Measurements from ENCODE around the gene CORO1C. TPM values are rescaled to one million over a fixed set of nuclear protein-coding genes. Genes with fewer than 3 reads are reported as not detected.

CORO1C gene
- total RNA-seq, 6 experiments from 2014 or later = 36.6 to 100 (median 57.5) TPM

- H3K4me1 ChIP-seq = peaks cover 0 to 30% (median 12%) of the 10 kb centered on the region in 4 donors
- H3K27me3 ChIP-seq = no peaks in the 10 kb centered on the region
- 33% methylated on average over 9 of the region's 9 CpGs for WGBS (ENCODE audit: insufficient coverage, low coverage, low lambda C conversion rate, missing lambda C conversion rate)
Observed at GRCh38 chr12:108728820-108729611, 2.3 kb downstream of the CORO1C start.

DNA sequence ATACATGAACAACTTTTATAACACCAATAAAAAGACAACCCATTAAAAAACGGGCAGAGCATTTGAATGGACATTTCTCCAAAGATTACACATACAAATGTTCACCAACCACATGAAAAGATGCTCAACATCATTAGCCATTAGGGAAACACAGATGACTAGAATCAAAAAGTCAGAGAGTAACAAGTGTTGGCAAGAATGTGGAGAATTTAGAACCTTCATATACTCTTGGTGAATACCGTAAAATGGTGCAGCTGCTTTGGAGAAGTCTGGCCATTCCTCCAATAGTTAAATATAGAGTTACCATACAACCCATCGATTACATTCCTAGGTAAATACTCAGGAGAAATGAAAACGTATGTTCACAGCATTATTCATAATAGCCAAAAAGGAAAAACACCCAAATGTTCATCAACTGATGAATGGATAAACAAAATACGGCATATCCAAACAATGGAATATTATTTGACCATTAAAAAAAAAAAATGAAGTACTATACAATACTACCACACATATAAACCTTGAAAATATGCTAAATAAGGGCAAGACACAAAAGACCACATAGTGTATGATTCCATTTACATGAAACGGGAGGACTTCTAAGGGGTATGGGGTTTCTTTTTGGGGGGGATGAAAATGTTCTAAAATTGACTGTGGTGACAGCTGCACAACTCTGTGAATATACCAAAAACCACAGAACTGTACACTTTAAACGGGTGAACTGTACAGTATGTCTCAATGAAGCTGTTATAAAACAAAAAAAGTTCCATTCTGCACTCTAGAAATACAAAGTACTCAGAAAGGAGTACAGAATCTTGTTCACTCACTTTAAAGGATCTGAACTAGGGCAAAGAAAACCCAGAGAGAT lies 3.2 kb downstream of the CORO1C start:
- Histone ChIP-seq H3K4me3 (no peak overlapping the region), H3K36me3 (no peaks in the 10 kb centered on the region), H3K4me1 (peaks cover 0 to 27% (median 7%) of the 10 kb centered on the region in 4 donors), H3K9me3 (no peaks in the 10 kb centered on the region), H3K27me3 (no peaks in the 10 kb centered on the region), H3K27ac (no peak overlapping the region)
- DNase-seq = no peak
- ATAC-seq = no peak
- intact Hi-C loops (cut with DNase I) = no loop called here
- no peak for TF ChIP-seq POLR2A (IDR thresholded peaks at IDR 0.05)
- no peak for TF ChIP-seq CTCF (IDR thresholded peaks at IDR 0.05)
- WGBS (ENCODE audit: insufficient coverage, low coverage, low lambda C conversion rate, missing lambda C conversion rate) = 81% methylated on average over 7 of the region's 7 CpGs

More at GRCh38 chr12:108728820-108729611, 2.3 kb downstream of the CORO1C start:
- Histone ChIP-seq H3K36me3 (no peaks in the 10 kb centered on the region), H3K9me3 (no peaks in the 10 kb centered on the region), H3K27ac (peak overlapping the region in 2 of 3 donors; percentile 11 to 97), H3K4me3 (peak overlapping the region in 1 of 3 donors; percentile 66)
- no peak for DNase-seq
- intact Hi-C loops (cut with DNase I) = no loop called here
- TF ChIP-seq POLR2A (IDR thresholded peaks at IDR 0.05) (no peak), CTCF (IDR thresholded peaks at IDR 0.05) (no peak)
- no peak for ATAC-seq

GRCh38 chr12:108727161-108727560 lies 4.2 kb downstream of the CORO1C start:
- H3K9me3 ChIP-seq = no peaks in the 10 kb centered on the region
- no peak for TF ChIP-seq CTCF (IDR thresholded peaks at IDR 0.05)
- TF ChIP-seq POLR2A (IDR thresholded peaks at IDR 0.05) = no peak
- H3K27ac ChIP-seq = no peak overlapping the region
- H3K36me3 ChIP-seq = no peaks in the 10 kb centered on the region
- no peak overlapping the region for H3K4me3 ChIP-seq
- DNase-seq (no peak), ATAC-seq (no peak)
- peaks cover 0 to 27% (median 4%) of the 10 kb centered on the region in 4 donors for H3K4me1 ChIP-seq
- H3K27me3 ChIP-seq = no peaks in the 10 kb centered on the region
- WGBS (ENCODE audit: insufficient coverage, low coverage, low lambda C conversion rate, missing lambda C conversion rate) = 86% methylated on average over 1 of the region's 1 CpG
- intact Hi-C loops (cut with DNase I) = no loop called here

- intact Hi-C loops (cut with DNase I) = no loop called here
- Histone ChIP-seq H3K9me3 (no peaks in the 10 kb centered on the region), H3K27ac (peak overlapping the region in 2 of 3 donors; percentile 25 to 57), H3K4me1 (peaks cover 0 to 27% (median 7%) of the 10 kb centered on the region in 4 donors), H3K4me3 (no peak overlapping the region), H3K27me3 (no peaks in the 10 kb centered on the region), H3K36me3 (no peaks in the 10 kb centered on the region)
- TF ChIP-seq CTCF (IDR thresholded peaks at IDR 0.05) (no peak), POLR2A (IDR thresholded peaks at IDR 0.05) (no peak)
- no peak for ATAC-seq
- DNase-seq = no peak
Observed at GRCh38 chr12:108724890-108725151, 6.5 kb downstream of the CORO1C start.

All from right lobe of liver (tissue), 6 donors.